ENCODE data around the gene GSPT1.
"Not testable (repeated sequence)": the region's sequence is repeated elsewhere in the genome, so short reads cannot be mapped to it uniquely, and the experiment has no call there.

Gene GSPT1

GRCh38 chr16:11852092-11852809 is 63.5 kb downstream of the GSPT1 start:
- DNase-seq: no peak

- DNase-seq: peak; percentile 83 to 96 (median 88)
Observed at GRCh38 chr16:11851294-11852091, 64.3 kb downstream of the GSPT1 start, which contains the start of gene RSL1D1. RSL1D1 (minus strand) TSS chr16:11851542; CDS start chr16:11851512, 30 bp downstream.

GRCh38 chr16:11848842-11849241 is 66.9 kb downstream of the GSPT1 start:
- no peak for DNase-seq

- no peak for DNase-seq
Observed at GRCh38 chr16:11844499-11844898, 71.3 kb downstream of the GSPT1 start.

- DNase-seq: no peak
Observed at GRCh38 chr16:11843861-11844260, 71.9 kb downstream of the GSPT1 start.

- DNase-seq: no peak
Observed at GRCh38 chr16:11843206-11843605, 72.5 kb downstream of the GSPT1 start.

- DNase-seq: no peak
Observed at GRCh38 chr16:11841026-11841425, 74.7 kb downstream of the GSPT1 start.

GRCh38 chr16:11836650-11837244 is 79.0 kb downstream of the GSPT1 start:
- DNase-seq: no peak

- no peak for DNase-seq
Observed at GRCh38 chr16:11835891-11836649, 79.7 kb downstream of the GSPT1 start.

- no peak for DNase-seq
Observed at GRCh38 chr16:11835309-11835708, 80.4 kb downstream of the GSPT1 start.

- DNase-seq: no peak
Observed at GRCh38 chr16:11833951-11834695, 81.6 kb downstream of the GSPT1 start.

GRCh38 chr16:11828696-11829095 is 87.1 kb downstream of the GSPT1 start:
- no peak for DNase-seq

- DNase-seq: not testable (repeated sequence)
Observed at GRCh38 chr16:11825520-11826165, 90.1 kb downstream of the GSPT1 start.

GRCh38 chr16:11824362-11824761 is 91.4 kb downstream of the GSPT1 start:
- DNase-seq: no peak

GRCh38 chr16:11823645-11824044 is 92.1 kb downstream of the GSPT1 start:
- not testable (repeated sequence) for DNase-seq

GRCh38 chr16:11819798-11820197 is 96.0 kb downstream of the GSPT1 start:
- no peak for DNase-seq

- DNase-seq: not testable (repeated sequence)
Observed at GRCh38 chr16:11818970-11819369, 96.8 kb downstream of the GSPT1 start.

Measured in T-helper 1 cell (primary cell).